Ovary (tissue), 3 donors: ENCODE results near the gene PFKFB2.

ENCODE experiments used
- EP300 ChIP-seq: sonication (generic); formaldehyde crosslinking; IDR thresholded peaks from one replicate; pipeline ENCODE4 v1.6.1; 2017; ENCODE audit warnings: antibody characterized with exemption
- POLR2A ChIP-seq: fragments of 450-650 bp; IDR thresholded peaks from one replicate; pipeline ENCODE4 v1.6.1; 2017; ENCODE audit warnings: antibody characterized with exemption, mild to moderate bottlenecking, moderate library complexity
- TF ChIP-seq, protein P1 (sequence below), 3 donors: fragments of 450-650 bp in 2 of 3; fragments of 200-600 bp in 1 of 3; IDR thresholded peaks; one replicate each; pipeline versions ENCODE4 v1.5.1 to v1.8.0; 2016 to 2022; ENCODE audit warnings: antibody characterized with exemption in 3 of 3, mild to moderate bottlenecking in 1 of 3
- donor health status: DM: no; HTN: no; CAD: no.

DNA sequence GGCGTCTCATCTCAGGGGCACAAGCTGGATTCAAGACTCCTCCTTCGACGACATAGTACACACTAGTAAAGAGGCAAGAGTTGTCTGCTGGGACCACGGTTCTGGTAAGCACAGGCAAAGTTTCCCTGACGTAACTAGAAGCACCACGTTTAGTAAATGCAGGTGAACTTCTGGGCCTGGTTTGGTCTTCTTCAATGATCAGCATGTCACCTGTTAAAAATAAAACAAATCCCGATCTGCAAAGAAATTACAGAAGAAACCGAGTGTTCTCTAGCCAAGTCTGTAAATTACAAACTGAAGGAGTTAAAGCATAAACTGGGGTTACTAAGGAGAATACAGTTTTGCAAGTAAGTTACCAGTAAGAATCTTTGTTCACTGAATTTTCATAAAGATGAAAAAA lies 3.6 kb upstream of the PFKFB2 start:
- TF ChIP-seq, protein P1, sequence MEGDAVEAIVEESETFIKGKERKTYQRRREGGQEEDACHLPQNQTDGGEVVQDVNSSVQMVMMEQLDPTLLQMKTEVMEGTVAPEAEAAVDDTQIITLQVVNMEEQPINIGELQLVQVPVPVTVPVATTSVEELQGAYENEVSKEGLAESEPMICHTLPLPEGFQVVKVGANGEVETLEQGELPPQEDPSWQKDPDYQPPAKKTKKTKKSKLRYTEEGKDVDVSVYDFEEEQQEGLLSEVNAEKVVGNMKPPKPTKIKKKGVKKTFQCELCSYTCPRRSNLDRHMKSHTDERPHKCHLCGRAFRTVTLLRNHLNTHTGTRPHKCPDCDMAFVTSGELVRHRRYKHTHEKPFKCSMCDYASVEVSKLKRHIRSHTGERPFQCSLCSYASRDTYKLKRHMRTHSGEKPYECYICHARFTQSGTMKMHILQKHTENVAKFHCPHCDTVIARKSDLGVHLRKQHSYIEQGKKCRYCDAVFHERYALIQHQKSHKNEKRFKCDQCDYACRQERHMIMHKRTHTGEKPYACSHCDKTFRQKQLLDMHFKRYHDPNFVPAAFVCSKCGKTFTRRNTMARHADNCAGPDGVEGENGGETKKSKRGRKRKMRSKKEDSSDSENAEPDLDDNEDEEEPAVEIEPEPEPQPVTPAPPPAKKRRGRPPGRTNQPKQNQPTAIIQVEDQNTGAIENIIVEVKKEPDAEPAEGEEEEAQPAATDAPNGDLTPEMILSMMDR (IDR thresholded peaks at IDR 0.05) = no peak
- TF ChIP-seq EP300 (no peak), POLR2A (no peak)
